Aorta (tissue), 5 donors: ENCODE results near the gene SHISA6. TPM values are rescaled to one million over a fixed set of nuclear protein-coding genes. Genes with fewer than 3 reads are reported as not detected.
"Not testable (repeated sequence)": the region's sequence is repeated elsewhere in the genome, so short reads cannot be mapped to it uniquely, and the experiment has no call there.

Experiments
- ATAC-seq: fragments of 200-7000 bp; cut with Tn5 transposase; one replicate; pipeline ENCODE4 v1.9.1; 2022; ENCODE audit warnings: moderate library complexity; ENCODE audit not compliant: low FRiP score
- DNase-seq, 2 donors: peaks; one replicate each; pipeline ENCODE4 v3.0.0-alpha.2; 2020
- H3K27ac ChIP-seq, 2 donors: one replicate each; pipeline ENCODE4 v1.5.1; 2013; ENCODE audit warnings: low read length in 2 of 2, mild to moderate bottlenecking in 2 of 2, moderate library complexity in 2 of 2, control low read depth in 1 of 2, inconsistent platforms in 1 of 2, low read depth in 1 of 2
- H3K27me3 ChIP-seq, 2 donors: one replicate each; pipeline ENCODE4 v1.6.1; 2013; ENCODE audit warnings: control low read depth in 1 of 2, low read length in 1 of 2, mild to moderate bottlenecking in 1 of 2, moderate library complexity in 1 of 2; ENCODE audit not compliant: insufficient read depth in 2 of 2, control insufficient read depth in 1 of 2
- H3K36me3 ChIP-seq, 2 donors: one replicate each; pipeline ENCODE4 v1.6.1; 2013; ENCODE audit warnings: control low read depth in 1 of 2, low read length in 1 of 2, mild to moderate bottlenecking in 1 of 2; ENCODE audit not compliant: insufficient read depth in 2 of 2, control insufficient read depth in 1 of 2
- H3K4me1 ChIP-seq, 2 donors: one replicate each; pipeline ENCODE4 v1.6.1; 2013; ENCODE audit warnings: low read length in 2 of 2, control low read depth in 1 of 2, mild to moderate bottlenecking in 1 of 2, moderate library complexity in 1 of 2; ENCODE audit not compliant: insufficient read depth in 2 of 2, control insufficient read depth in 1 of 2
- H3K4me3 ChIP-seq, 2 donors: one replicate each; pipeline ENCODE4 v1.5.1; 2013; ENCODE audit warnings: low read length in 2 of 2, control low read depth in 1 of 2, mild to moderate bottlenecking in 1 of 2
- H3K9me3 ChIP-seq: one replicate; pipeline ENCODE4 v1.6.1; 2013; ENCODE audit warnings: mild to moderate bottlenecking, low read length; ENCODE audit not compliant: control insufficient read depth
- WGBS, 2 donors: extraction: QIAGEN DNeasy Blood & Tissue Kit; methylation state at CpG; one replicate each; pipeline ENCODE4 v1.1.7; 2013; 5-methylcytosine and 5-hydroxymethylcytosine counted together
- intact Hi-C, 2 donors: fragments of 100-400 bp; cut with DNase I; formaldehyde crosslinking; loops; one replicate each; pipeline versions ENCODE4 v1.14.2 to v1.15.0; 2022
- polyA plus RNA-seq, 2 donors: library from polyadenylated mRNA; stranded (reverse); fragments of 200-250 nt; gene quantifications; one replicate each; pipeline ENCODE4 v1.2.3, GENCODE V29; 2013
- total RNA-seq, 2 donors: library from RNA; stranded (reverse); fragmentation: NEBNext Ultra II Directional; extraction: Animal tissue kit (Norgen Biotek cat#: 25700); gene quantifications; one replicate each; pipeline ENCODE4 v1.2.1, GENCODE V29; 2021
- donor health status: healthy with polysubstance abuse.
- donor health status: Bipolar disorder and iron deficiency.
- donor health status: DM: no; HTN: no; CAD: no.
- donor health status: DM: no; HTN: no; CAD: no.
- donor health status: DM: yes; HTN: yes; CAD: no.

SHISA6 gene
- total and polyA plus RNA-seq, 4 donors = 0.13 to 0.48 TPM; not detected in 2

- intact Hi-C loops = no loop called here
- Histone ChIP-seq H3K4me3 (no peak overlapping the region), H3K36me3 (no peaks in the 10 kb centered on the region), H3K4me1 (no peaks in the 10 kb centered on the region), H3K9me3 (no peaks in the 10 kb centered on the region), H3K27me3 (no peaks in the 10 kb centered on the region), H3K27ac (no peak overlapping the region)
- ATAC-seq (no peak), DNase-seq (no peak)
- 88 to 89% methylated on average over 8 of the region's 8 CpGs for WGBS, 2 donors
Observed at GRCh38 chr17:11292491-11292890, 51.5 kb downstream of the SHISA6 start.

- Histone ChIP-seq H3K36me3 (no peaks in the 10 kb centered on the region), H3K9me3 (no peaks in the 10 kb centered on the region), H3K27ac (no peak overlapping the region), H3K4me1 (no peaks in the 10 kb centered on the region), H3K4me3 (no peak overlapping the region), H3K27me3 (no peaks in the 10 kb centered on the region)
- 81 to 82% methylated on average over 8 of the region's 8 CpGs for WGBS, 2 donors
- ATAC-seq (no peak), DNase-seq (no peak)
- intact Hi-C loops = no loop called here
Observed at GRCh38 chr17:11293480-11293879, 52.5 kb downstream of the SHISA6 start.

- no peaks in the 10 kb centered on the region for H3K4me1 ChIP-seq
- no peak overlapping the region for H3K27ac ChIP-seq
- no peaks in the 10 kb centered on the region for H3K9me3 ChIP-seq
- no peak overlapping the region for H3K4me3 ChIP-seq
- no peak for ATAC-seq
- DNase-seq = no peak
- intact Hi-C loops = no loop called here
- no peaks in the 10 kb centered on the region for H3K36me3 ChIP-seq
- 90 to 93% methylated on average over 10 of the region's 10 CpGs for WGBS, 2 donors
- no peaks in the 10 kb centered on the region for H3K27me3 ChIP-seq
Observed at GRCh38 chr17:11294826-11295225, 53.8 kb downstream of the SHISA6 start.

DNA sequence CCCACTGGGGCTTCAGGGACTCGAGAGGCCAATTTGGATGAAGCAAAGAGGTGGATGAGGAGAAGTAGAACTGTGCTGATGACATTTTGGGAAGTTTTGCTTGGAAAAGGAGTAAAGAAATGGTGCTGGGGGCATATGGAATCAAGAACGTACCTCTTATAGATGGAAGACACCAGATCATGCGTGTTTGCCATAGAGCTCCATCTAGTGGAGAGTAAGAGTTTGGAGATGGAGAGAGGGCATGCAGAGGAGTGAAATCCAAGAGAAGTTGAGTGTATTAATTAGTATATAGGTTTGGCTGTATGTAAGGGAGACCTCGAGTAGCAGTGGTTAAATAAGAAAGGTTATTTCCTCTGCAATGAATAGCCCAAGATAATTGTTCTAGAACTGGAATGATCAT, 56.0 kb downstream of the SHISA6 start:
- 41 to 51% methylated on average over 4 of the region's 4 CpGs for WGBS, 2 donors
- H3K27me3 ChIP-seq = no peaks in the 10 kb centered on the region
- intact Hi-C loops = no loop called here
- no peak for ATAC-seq
- H3K9me3 ChIP-seq = no peaks in the 10 kb centered on the region
- H3K36me3 ChIP-seq = no peaks in the 10 kb centered on the region
- H3K4me3 ChIP-seq = no peak overlapping the region
- H3K27ac ChIP-seq = no peak overlapping the region
- H3K4me1 ChIP-seq = no peaks in the 10 kb centered on the region
- no peak for DNase-seq

GRCh38 chr17:11298401-11298800, 57.4 kb downstream of the SHISA6 start:
- H3K36me3 ChIP-seq = no peaks in the 10 kb centered on the region
- intact Hi-C loops = no loop called here
- H3K4me3 ChIP-seq = no peak overlapping the region
- H3K4me1 ChIP-seq = no peaks in the 10 kb centered on the region
- no peak overlapping the region for H3K27ac ChIP-seq
- DNase-seq (no peak), ATAC-seq (no peak)
- no peaks in the 10 kb centered on the region for H3K9me3 ChIP-seq
- H3K27me3 ChIP-seq = no peaks in the 10 kb centered on the region
- 70 to 80% methylated on average over 1 of the region's 1 CpG for WGBS, 2 donors

- DNase-seq (no peak), ATAC-seq (no peak)
- no peaks in the 10 kb centered on the region for H3K36me3 ChIP-seq
- intact Hi-C loops = no loop called here
- WGBS, 2 donors = 74 to 82% methylated on average over 7 of the region's 7 CpGs
- H3K9me3 ChIP-seq = no peaks in the 10 kb centered on the region
- H3K4me3 ChIP-seq = no peak overlapping the region
- no peaks in the 10 kb centered on the region for H3K4me1 ChIP-seq
- no peak overlapping the region for H3K27ac ChIP-seq
- no peaks in the 10 kb centered on the region for H3K27me3 ChIP-seq
Observed at GRCh38 chr17:11300201-11300600, 59.2 kb downstream of the SHISA6 start.

GRCh38 chr17:11300738-11301137, 59.7 kb downstream of the SHISA6 start:
- no peak for DNase-seq
- H3K4me1 ChIP-seq = no peaks in the 10 kb centered on the region
- no peak overlapping the region for H3K4me3 ChIP-seq
- H3K9me3 ChIP-seq = no peaks in the 10 kb centered on the region
- no peaks in the 10 kb centered on the region for H3K36me3 ChIP-seq
- no peaks in the 10 kb centered on the region for H3K27me3 ChIP-seq
- 49 to 55% methylated on average over 6 of the region's 6 CpGs for WGBS, 2 donors
- no peak for ATAC-seq
- no peak overlapping the region for H3K27ac ChIP-seq
- intact Hi-C loops = no loop called here

DNA sequence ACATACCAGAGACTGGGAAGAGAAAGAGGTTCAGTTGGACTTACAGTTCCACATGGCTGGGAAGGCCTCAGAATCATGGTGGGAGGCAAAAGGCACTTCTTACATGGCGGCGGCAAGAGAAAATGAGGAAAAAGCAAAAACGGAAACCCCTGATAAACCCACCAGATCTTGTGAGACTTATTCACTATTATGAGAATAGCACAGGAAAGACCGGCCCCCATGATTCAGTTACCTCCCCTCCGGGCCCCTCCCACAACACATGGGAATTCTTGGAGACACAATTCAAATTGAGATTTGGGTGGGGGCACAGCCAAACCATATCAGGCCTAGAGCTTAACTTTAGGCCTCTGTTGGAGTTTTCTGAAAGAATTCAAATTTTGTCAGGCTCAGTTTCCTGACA, 60.9 kb downstream of the SHISA6 start:
- H3K4me1 ChIP-seq, ATAC-seq, H3K27me3 ChIP-seq, intact Hi-C loops, H3K36me3 ChIP-seq, DNase-seq, H3K27ac ChIP-seq, H3K4me3 ChIP-seq, H3K9me3 ChIP-seq: not testable (repeated sequence)
- 95 to 96% methylated on average over 5 of the region's 5 CpGs for WGBS, 2 donors

GRCh38 chr17:11302401-11303186, 61.6 kb downstream of the SHISA6 start:
- no peak for ATAC-seq
- Histone ChIP-seq H3K27me3 (no peaks in the 10 kb centered on the region), H3K27ac (no peak overlapping the region), H3K9me3 (peaks cover 3% of the 10 kb centered on the region), H3K4me3 (no peak overlapping the region), H3K4me1 (no peaks in the 10 kb centered on the region), H3K36me3 (no peaks in the 10 kb centered on the region)
- WGBS, 2 donors = 56 to 59% methylated on average over 9 of the region's 9 CpGs
- intact Hi-C loops = no loop called here
- DNase-seq = no peak
